HCT116 (cell line): ENCODE measurements around the gene ZNF320. TPM values are rescaled to one million over a fixed set of nuclear protein-coding genes. Genes with fewer than 3 reads are reported as not detected.
"Not testable (repeated sequence)": the region's sequence is repeated elsewhere in the genome, so short reads cannot be mapped to it uniquely, and the experiment has no call there.

Experiments used
- ATAC-seq: fragments of 200-7000 bp; cut with Tn5 transposase; 2 replicates; pipeline ENCODE4 v1.9.1; 2020; ENCODE audit warnings: mild to moderate bottlenecking, moderate library complexity
- BruUV-seq: library from RNA; stranded (reverse); fragments of 400-500 nt; replicated peaks from 2 replicates; lab custom pipeline; 2021; lab: Mats Ljungman, UMichigan
- CTCF ChIA-PET: fragments of 300-600 bp; sonication (Branson Sonifier 250); formaldehyde crosslinking; loops from one replicate; lab custom pipeline; 2021; ENCODE audit warnings: antibody characterized with exemption; lab: Charles Lee
- POLR2A ChIA-PET: fragments of 300-600, 350-600 bp; sonication (Branson Sonifier 250); formaldehyde crosslinking; loops from one replicate; lab custom pipeline; 2021; ENCODE audit warnings: antibody characterized with exemption; lab: Charles Lee
- RAD21 ChIA-PET, 2 experiments: fragments of 300-600 bp; sonication (Branson Sonifier 250); formaldehyde crosslinking; loops; one replicate each; lab custom pipeline; 2023; ENCODE audit warnings: low total read pairs in 2 of 2; ENCODE audit not compliant: uncharacterized antibody in 2 of 2, unreplicated experiment in 2 of 2, low non-redundant PET in 1 of 2; lab: Charles Lee
- DNase-seq: peaks from one replicate; pipeline ENCODE4 v3.0.0-alpha.2; 2010; ENCODE audit warnings: low read depth, low spot score
- H2AFZ ChIP-seq: fragments of 200-600 bp; shearing (Covaris generic), sonication (generic); 2 replicates; pipeline ENCODE4 v1.6.1; 2017; ENCODE audit warnings: low read depth, mixed run types, mixed read lengths, antibody characterized with exemption, low read length; ENCODE audit not compliant: poor library complexity, severe bottlenecking
- H3K27ac ChIP-seq: 2 replicates; pipeline ENCODE4 v1.5.1; 2012; ENCODE audit warnings: low read depth, low read length
- H3K27me3 ChIP-seq: fragments of 200-600 bp; sonication (generic); 2 replicates; pipeline ENCODE4 v1.6.1; 2016; ENCODE audit warnings: mixed run types, low read length, mixed read lengths; ENCODE audit not compliant: insufficient read depth
- H3K36me3 ChIP-seq, 2 experiments: fragments of 200-500 bp in 1 of 2; fragments of 200-600 bp in 1 of 2; sonication (Bioruptor generic) in 1 of 2; sonication (generic) in 1 of 2; 2 replicates each; pipeline versions ENCODE4 v1.5.1 to v1.6.1; 2014 to 2016; ENCODE audit warnings: low read length in 2 of 2, inconsistent platforms in 1 of 2, mixed read lengths in 1 of 2, mixed run types in 1 of 2; ENCODE audit not compliant: insufficient read depth in 2 of 2, control insufficient read depth in 1 of 2
- H3K4me1 ChIP-seq, 2 experiments: fragments of 200-600 bp in 1 of 2; sonication (generic) in 1 of 2; 2 replicates each; pipeline versions ENCODE4 v1.5.1 to v1.6.1; 2012 to 2017; ENCODE audit warnings: low read length in 2 of 2, inconsistent platforms in 1 of 2, mild to moderate bottlenecking in 1 of 2, mixed read lengths in 1 of 2, mixed run types in 1 of 2, moderate library complexity in 1 of 2; ENCODE audit not compliant: insufficient read depth in 2 of 2, control insufficient read depth in 1 of 2
- H3K4me2 ChIP-seq: fragments of 200-600 bp; sonication (generic); 2 replicates; pipeline ENCODE4 v1.6.1; 2017; ENCODE audit warnings: mixed run types, low read length, mixed read lengths
- H3K4me3 ChIP-seq, 2 experiments: fragments of 200-600 bp in 1 of 2; sonication (generic) in 1 of 2; replicated peaks in 1 of 2; 2 replicates each; pipeline ENCODE4 v1.5.1; 2011 to 2016; ENCODE audit warnings: low read length in 2 of 2, control low read depth in 1 of 2, low read depth in 1 of 2, mild to moderate bottlenecking in 1 of 2, mixed read lengths in 1 of 2, mixed run types in 1 of 2
- H3K79me2 ChIP-seq: fragments of 200-600 bp; sonication (generic); 2 replicates; pipeline ENCODE4 v1.6.1; 2017; ENCODE audit warnings: mild to moderate bottlenecking, mixed run types, low read length, moderate library complexity, mixed read lengths; ENCODE audit not compliant: insufficient read depth
- H3K9ac ChIP-seq: fragments of 200-600 bp; sonication (generic); 2 replicates; pipeline ENCODE4 v1.6.1; 2016; ENCODE audit warnings: low read length, mixed read lengths
- H3K9me2 ChIP-seq: fragments of 200-600 bp; sonication (generic), shearing (Covaris generic); 2 replicates; pipeline ENCODE4 v1.6.1; 2017; ENCODE audit warnings: mixed run types, mild to moderate bottlenecking, moderate library complexity; ENCODE audit not compliant: insufficient read depth
- H3K9me3 ChIP-seq, 2 experiments: fragments of 200-500 bp in 1 of 2; fragments of 200-600 bp in 1 of 2; sonication (Bioruptor generic) in 1 of 2; sonication (generic) in 1 of 2; 2 replicates each; pipeline ENCODE4 v1.6.1; 2014 to 2017; ENCODE audit warnings: low read length in 2 of 2, mixed read lengths in 2 of 2, inconsistent platforms in 1 of 2, low read depth in 1 of 2, mild to moderate bottlenecking in 1 of 2, mixed run types in 1 of 2, moderate library complexity in 1 of 2; ENCODE audit not compliant: control insufficient read depth in 1 of 2, insufficient read depth in 1 of 2
- H4K20me1 ChIP-seq: fragments of 200-600 bp; sonication (generic), shearing (Covaris generic); 2 replicates; pipeline ENCODE4 v1.6.1; 2017; ENCODE audit warnings: mixed run types, mild to moderate bottlenecking, moderate library complexity; ENCODE audit not compliant: insufficient read depth
- ATF3 ChIP-seq: IDR thresholded peaks from 2 replicates; pipeline ENCODE4 v1.6.1; 2012
- CEBPB ChIP-seq: IDR thresholded peaks from 2 replicates; pipeline ENCODE4 v1.6.1; 2012; ENCODE audit warnings: low read depth
- CTCF ChIP-seq, 3 experiments: fragments of 200-600 bp in 1 of 3; sonication (generic) in 1 of 3; IDR thresholded peaks in 2 of 3; conservative IDR thresholded peaks in 1 of 3; 2 replicates each; pipeline ENCODE4 v1.5.1; 2012 to 2017; ENCODE audit warnings: low read depth in 2 of 3, low read length in 2 of 3, antibody characterized with exemption in 1 of 3, borderline replicate concordance in 1 of 3, control low read depth in 1 of 3, mild to moderate bottlenecking in 1 of 3, mixed read lengths in 1 of 3, mixed run types in 1 of 3, moderate library complexity in 1 of 3; ENCODE audit not compliant: insufficient read depth in 1 of 3
- ELF1 ChIP-seq: IDR thresholded peaks from 2 replicates; pipeline ENCODE4 v1.6.1; 2012; ENCODE audit warnings: low read depth, borderline replicate concordance
- EZH2 ChIP-seq: fragments of 200-600 bp; sonication (generic); IDR thresholded peaks from 2 replicates; pipeline ENCODE4 v1.6.1; 2017; ENCODE audit warnings: antibody characterized with exemption, mixed run types
- FOSL1 ChIP-seq: IDR thresholded peaks from 2 replicates; pipeline ENCODE4 v1.6.1; 2012; ENCODE audit warnings: low read depth
- JUND ChIP-seq: IDR thresholded peaks from 2 replicates; pipeline ENCODE4 v1.6.1; 2012
- MAX ChIP-seq: IDR thresholded peaks from 2 replicates; pipeline ENCODE4 v1.6.1; 2012
- POLR2AphosphoS5 ChIP-seq: IDR thresholded peaks from 2 replicates; pipeline ENCODE4 v1.6.1; 2011; ENCODE audit warnings: mild to moderate bottlenecking, low read depth, low read length, moderate library complexity
- RAD21 ChIP-seq: IDR thresholded peaks from 2 replicates; pipeline ENCODE4 v1.6.1; 2012; ENCODE audit warnings: low read depth, mild to moderate bottlenecking
- SIN3A ChIP-seq: IDR thresholded peaks from 2 replicates; pipeline ENCODE4 v1.6.1; 2012; ENCODE audit warnings: low read depth
- TCF7L2 ChIP-seq: IDR thresholded peaks from 2 replicates; pipeline ENCODE4 v1.7.0; 2011; ENCODE audit warnings: borderline replicate concordance, inconsistent platforms; ENCODE audit not compliant: insufficient read depth, insufficient read length; ENCODE audit errors: extremely low read depth
- YY1 ChIP-seq: IDR thresholded peaks from 2 replicates; pipeline ENCODE4 v1.6.1; 2011; ENCODE audit warnings: low read length, low read depth, moderate library complexity, mild to moderate bottlenecking; ENCODE audit not compliant: insufficient replicate concordance; ENCODE audit errors: extremely low read depth
- ZBTB33 ChIP-seq: IDR thresholded peaks from 2 replicates; pipeline ENCODE4 v1.6.1; 2011; ENCODE audit warnings: mild to moderate bottlenecking, low read length, moderate library complexity; ENCODE audit not compliant: insufficient replicate concordance; ENCODE audit errors: extremely low read depth
- ZFX ChIP-seq: fragments of 450-650 bp; IDR thresholded peaks from 2 replicates; pipeline ENCODE4 v1.6.1; 2017
- intact Hi-C: fragments of 100-400 bp; cut with micrococcal nuclease; formaldehyde crosslinking; loops from 2 replicates; pipeline ENCODE4 v1.10.0; 2022
- total RNA-seq: library from RNA; stranded (reverse); gene quantifications from one replicate; pipeline ENCODE4 v1.2.1, GENCODE V29; 2021; ENCODE audit not compliant: unreplicated experiment

Gene ZNF320
- total RNA-seq, 1 experiment from 2014 or later = 9.2 TPM

GRCh38 chr19:52904052-52904780, 6.8 kb upstream of the ZNF320 start:
- H3K4me2 ChIP-seq, H3K9me2 ChIP-seq, H3K9me3 ChIP-seq, ATAC-seq, intact Hi-C loops, H3K4me3 ChIP-seq, H3K9ac ChIP-seq, H2AFZ ChIP-seq, RAD21 ChIA-PET, POLR2A ChIA-PET, H4K20me1 ChIP-seq, H3K27ac ChIP-seq, DNase-seq, BruUV-seq, H3K79me2 ChIP-seq, CTCF ChIA-PET, H3K27me3 ChIP-seq, H3K4me1 ChIP-seq: not testable (repeated sequence)
- H3K36me3 ChIP-seq = peaks cover 2 to 22% of the 10 kb centered on the region in 2 experiments; a peak in 1 of 4 replicates

- Histone ChIP-seq H3K79me2 (peaks cover 5% of the 10 kb centered on the region; the same call in 1 of the 2 replicates), H3K27ac (no peak overlapping the region), H3K9me3 (no peaks in the 10 kb centered on the region), H3K4me2 (no peak overlapping the region), H3K9ac (no peak overlapping the region), H3K9me2 (no peaks in the 10 kb centered on the region), H3K27me3 (no peaks in the 10 kb centered on the region), H3K36me3 (peaks cover 0 to 7% of the 10 kb centered on the region in 2 experiments; a peak in 1 of 4 replicates), H3K4me3 (no peak overlapping the region), H2AFZ (no peak overlapping the region), H3K4me1 (peaks cover 0 to 6% of the 10 kb centered on the region in 2 experiments; a peak in 1 of 4 replicates), H4K20me1 (no peaks in the 10 kb centered on the region)
- POLR2A ChIA-PET = no interaction called here
- DNase-seq (no peak), ATAC-seq (no peak)
- no TSS peak for BruUV-seq
- CTCF ChIA-PET = no interaction called here
- RAD21 ChIA-PET = no interaction called here
- intact Hi-C loops = no loop called here
- TF ChIP-seq RAD21 (no peak), ZFX (no peak), EZH2 (no peak), POLR2AphosphoS5 (no peak), YY1 (no peak), ELF1 (no peak), CTCF (IDR thresholded peaks at IDR 0.05 in 2 of 3, conservative IDR thresholded peaks at IDR 0.05 in 1 of 3; ENCODE audit: borderline replicate concordance in 1 of 3, insufficient read depth in 1 of 3, low read depth in 2 of 3, low read length in 2 of 3) (no peak), JUND (no peak), SIN3A (no peak), ATF3 (no peak), ZBTB33 (no peak), FOSL1 (no peak), TCF7L2 (no peak), MAX (no peak), CEBPB (no peak)
These were observed 4.4 kb upstream of the ZNF320 start for GRCh38 chr19:52901842-52902241.
